Activated B cell treated with CpG ODN at 0.5 μM for 24 hours (primary cell): Measurements from ENCODE around the gene BNIP3. TPM values are rescaled to one million over a fixed set of nuclear protein-coding genes. Genes with fewer than 3 reads are reported as not detected.

Source experiments
- ATAC-seq: fragments of 200-7000 bp; cut with Tn5 transposase; one replicate; pipeline ENCODE4 v1.10.0; 2021; ENCODE audit warnings: low read depth, mild to moderate bottlenecking, moderate library complexity
- CTCF ChIA-PET: fragments of 350-600 bp; sonication (Branson Sonifier 250); formaldehyde crosslinking; loops from one replicate; lab custom pipeline; 2021; ENCODE audit warnings: antibody characterized with exemption; lab: Charles Lee
- POLR2A ChIA-PET: fragments of 350-600 bp; sonication (Branson Sonifier 250); formaldehyde crosslinking; loops from one replicate; lab custom pipeline; 2021; ENCODE audit warnings: antibody characterized with exemption; lab: Charles Lee
- DNase-seq: peaks from one replicate; pipeline ENCODE4 v3.0.0; 2022
- H3K27ac Mint-ChIP-seq: one replicate; pipeline ENCODE4 v1.8.0; 2020; ENCODE audit warnings: mixed read lengths
- H3K27me3 Mint-ChIP-seq: one replicate; pipeline ENCODE4 v1.8.0; 2021; ENCODE audit warnings: mixed read lengths
- H3K36me3 Mint-ChIP-seq: one replicate; pipeline ENCODE4 v1.8.0; 2021; ENCODE audit warnings: low read depth, mixed read lengths
- H3K4me1 Mint-ChIP-seq: one replicate; pipeline ENCODE4 v1.8.0; 2021; ENCODE audit warnings: mixed read lengths
- H3K4me3 Mint-ChIP-seq: one replicate; pipeline ENCODE4 v1.8.0; 2020; ENCODE audit warnings: mild to moderate bottlenecking, mixed read lengths
- H3K9me3 Mint-ChIP-seq: one replicate; pipeline ENCODE4 v1.8.0; 2020; ENCODE audit warnings: mixed read lengths
- intact Hi-C: fragments of 100-400 bp; cut with micrococcal nuclease; formaldehyde crosslinking; loops from one replicate; pipeline ENCODE4 v1.15.1; 2024
- total RNA-seq: library from RNA; stranded (reverse); gene quantifications from 2 replicates; pipeline ENCODE4 v1.2.3, GENCODE V29; 2022
- TF ChIP-seq, protein P1 (sequence below): fragments of 200-600 bp; IDR thresholded peaks from one replicate; pipeline ENCODE4 v1.8.0; 2022; ENCODE audit warnings: antibody characterized with exemption, mild to moderate bottlenecking

The BNIP3 gene
- total RNA-seq, 1 donor from 2014 or later, result 10.6 TPM

DNA sequence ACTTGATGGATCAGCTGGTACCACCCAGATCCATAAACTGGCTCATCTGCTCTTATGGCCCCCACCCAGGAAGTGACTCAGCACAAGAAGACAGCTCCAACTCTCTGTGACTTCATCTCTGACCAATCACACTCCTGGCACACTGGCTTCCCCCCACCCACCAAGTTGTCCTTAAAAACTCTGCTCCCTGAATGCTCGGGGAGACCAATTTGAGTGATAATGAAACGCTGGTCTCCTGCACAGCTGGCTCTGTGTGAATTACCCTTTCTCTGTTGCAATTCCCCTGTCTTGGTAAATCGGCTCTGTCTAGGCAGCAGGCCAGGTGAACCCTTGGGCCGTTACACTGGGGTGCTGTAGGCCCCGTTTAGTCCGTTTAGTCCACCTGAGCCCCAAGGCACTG is 23.4 kb upstream of the BNIP3 start:
- ATAC-seq, result no peak
- Mint-ChIP-seq H3K9me3 (no peaks in the 10 kb centered on the region), H3K4me3 (no peak overlapping the region), H3K4me1 (no peaks in the 10 kb centered on the region), H3K36me3 (no peaks in the 10 kb centered on the region), H3K27me3 (peaks cover 13% of the 10 kb centered on the region), H3K27ac (no peak overlapping the region)
- TF ChIP-seq, protein P1, sequence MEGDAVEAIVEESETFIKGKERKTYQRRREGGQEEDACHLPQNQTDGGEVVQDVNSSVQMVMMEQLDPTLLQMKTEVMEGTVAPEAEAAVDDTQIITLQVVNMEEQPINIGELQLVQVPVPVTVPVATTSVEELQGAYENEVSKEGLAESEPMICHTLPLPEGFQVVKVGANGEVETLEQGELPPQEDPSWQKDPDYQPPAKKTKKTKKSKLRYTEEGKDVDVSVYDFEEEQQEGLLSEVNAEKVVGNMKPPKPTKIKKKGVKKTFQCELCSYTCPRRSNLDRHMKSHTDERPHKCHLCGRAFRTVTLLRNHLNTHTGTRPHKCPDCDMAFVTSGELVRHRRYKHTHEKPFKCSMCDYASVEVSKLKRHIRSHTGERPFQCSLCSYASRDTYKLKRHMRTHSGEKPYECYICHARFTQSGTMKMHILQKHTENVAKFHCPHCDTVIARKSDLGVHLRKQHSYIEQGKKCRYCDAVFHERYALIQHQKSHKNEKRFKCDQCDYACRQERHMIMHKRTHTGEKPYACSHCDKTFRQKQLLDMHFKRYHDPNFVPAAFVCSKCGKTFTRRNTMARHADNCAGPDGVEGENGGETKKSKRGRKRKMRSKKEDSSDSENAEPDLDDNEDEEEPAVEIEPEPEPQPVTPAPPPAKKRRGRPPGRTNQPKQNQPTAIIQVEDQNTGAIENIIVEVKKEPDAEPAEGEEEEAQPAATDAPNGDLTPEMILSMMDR, result no peak
- POLR2A ChIA-PET, result no interaction called here
- intact Hi-C loops, result no loop called here
- CTCF ChIA-PET, result no interaction called here
- no peak for DNase-seq

DNA sequence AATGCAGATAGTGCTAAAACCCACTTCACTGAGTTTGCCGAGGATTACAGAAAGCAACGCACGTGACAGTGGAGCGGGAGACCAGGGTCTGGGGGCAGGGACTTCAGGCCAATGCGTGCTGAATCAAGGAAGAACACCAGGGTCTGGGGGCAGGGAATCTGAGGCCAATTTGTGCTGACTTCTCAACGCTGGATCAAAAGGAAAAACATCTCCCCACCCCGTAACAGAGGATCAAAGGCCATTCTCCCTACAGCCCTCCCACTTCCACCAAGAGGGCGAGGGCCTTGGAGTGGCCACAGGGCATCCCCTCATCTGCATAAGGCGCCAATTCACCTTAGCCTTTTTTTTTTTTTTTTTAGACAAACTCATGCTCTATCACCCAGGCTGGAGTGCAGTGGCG is 22.3 kb upstream of the BNIP3 start:
- ATAC-seq, result no peak
- Mint-ChIP-seq H3K4me3 (no peak overlapping the region), H3K27me3 (peaks cover 13% of the 10 kb centered on the region), H3K36me3 (no peaks in the 10 kb centered on the region), H3K4me1 (no peaks in the 10 kb centered on the region), H3K27ac (no peak overlapping the region), H3K9me3 (no peaks in the 10 kb centered on the region)
- no peak for DNase-seq
- POLR2A ChIA-PET, result no interaction called here
- CTCF ChIA-PET, result no interaction called here
- TF ChIP-seq, protein P1, result no peak
- intact Hi-C loops, result no loop called here

DNA sequence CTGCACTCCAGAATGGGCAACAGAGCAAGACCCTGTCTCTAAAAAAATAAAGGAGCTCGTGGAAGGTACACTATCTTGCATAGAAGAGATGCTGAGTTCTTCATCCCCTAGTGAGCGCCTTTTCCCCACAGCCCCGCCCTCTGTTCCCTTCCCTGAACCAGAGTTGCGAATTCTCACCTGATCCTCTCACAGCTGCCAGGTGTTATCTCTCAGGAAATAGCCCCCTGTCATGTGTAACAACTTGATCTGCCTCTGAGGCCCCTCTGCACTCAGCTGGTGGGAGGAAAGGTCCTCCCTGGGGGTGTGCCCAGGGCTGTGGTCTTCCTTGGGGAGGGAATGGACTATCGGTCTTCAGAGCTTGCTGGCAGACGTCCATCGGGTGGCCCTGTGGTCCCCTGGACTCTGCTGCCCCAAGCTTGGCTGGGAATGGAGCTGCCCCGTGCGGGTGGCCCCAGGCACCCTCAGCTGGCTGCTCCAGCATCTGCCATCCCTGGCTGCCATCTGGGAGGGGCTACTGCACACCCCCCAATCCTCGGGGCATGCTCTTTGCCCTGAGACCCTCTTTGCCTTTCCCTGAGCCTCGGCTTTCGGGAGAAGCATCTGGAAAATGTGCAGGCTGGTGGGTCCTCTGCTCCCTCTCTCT is 21.7 kb upstream of the BNIP3 start:
- POLR2A ChIA-PET, result no interaction called here
- Mint-ChIP-seq H3K27ac (no peak overlapping the region), H3K27me3 (peaks cover 13% of the 10 kb centered on the region), H3K36me3 (no peaks in the 10 kb centered on the region), H3K4me1 (no peaks in the 10 kb centered on the region), H3K4me3 (no peak overlapping the region), H3K9me3 (no peaks in the 10 kb centered on the region)
- TF ChIP-seq, protein P1, result no peak
- DNase-seq, result no peak
- CTCF ChIA-PET, result no interaction called here
- intact Hi-C loops, result no loop called here
- ATAC-seq, result no peak

DNA sequence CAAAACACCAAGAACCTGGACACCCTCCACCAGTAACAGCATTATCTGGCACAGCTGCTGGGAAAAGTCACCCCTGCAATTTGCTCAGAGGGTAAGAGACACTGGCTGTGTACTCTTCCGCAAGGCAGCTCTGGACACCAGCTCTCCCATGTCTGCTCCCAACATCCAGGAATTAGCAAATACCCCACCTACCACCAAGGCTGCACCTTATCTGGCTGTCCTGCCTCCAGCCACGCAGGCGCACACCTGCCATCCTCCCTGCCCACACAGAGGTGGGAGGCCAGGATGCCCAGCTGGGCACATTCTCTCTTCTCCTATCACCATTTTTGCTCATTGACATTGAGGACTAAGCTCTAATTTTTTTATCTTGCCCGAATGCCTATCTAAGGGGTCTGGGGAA is 20.3 kb upstream of the BNIP3 start:
- H3K4me1 Mint-ChIP-seq, result no peaks in the 10 kb centered on the region
- ATAC-seq (no peak), DNase-seq (no peak)
- TF ChIP-seq, protein P1, result no peak
- H3K4me3 Mint-ChIP-seq, result no peak overlapping the region
- POLR2A ChIA-PET, result no interaction called here
- CTCF ChIA-PET, result no interaction called here
- peaks cover 9% of the 10 kb centered on the region for H3K27me3 Mint-ChIP-seq
- H3K27ac Mint-ChIP-seq, result no peak overlapping the region
- intact Hi-C loops, result no loop called here
- H3K36me3 Mint-ChIP-seq, result no peaks in the 10 kb centered on the region
- no peaks in the 10 kb centered on the region for H3K9me3 Mint-ChIP-seq

DNA sequence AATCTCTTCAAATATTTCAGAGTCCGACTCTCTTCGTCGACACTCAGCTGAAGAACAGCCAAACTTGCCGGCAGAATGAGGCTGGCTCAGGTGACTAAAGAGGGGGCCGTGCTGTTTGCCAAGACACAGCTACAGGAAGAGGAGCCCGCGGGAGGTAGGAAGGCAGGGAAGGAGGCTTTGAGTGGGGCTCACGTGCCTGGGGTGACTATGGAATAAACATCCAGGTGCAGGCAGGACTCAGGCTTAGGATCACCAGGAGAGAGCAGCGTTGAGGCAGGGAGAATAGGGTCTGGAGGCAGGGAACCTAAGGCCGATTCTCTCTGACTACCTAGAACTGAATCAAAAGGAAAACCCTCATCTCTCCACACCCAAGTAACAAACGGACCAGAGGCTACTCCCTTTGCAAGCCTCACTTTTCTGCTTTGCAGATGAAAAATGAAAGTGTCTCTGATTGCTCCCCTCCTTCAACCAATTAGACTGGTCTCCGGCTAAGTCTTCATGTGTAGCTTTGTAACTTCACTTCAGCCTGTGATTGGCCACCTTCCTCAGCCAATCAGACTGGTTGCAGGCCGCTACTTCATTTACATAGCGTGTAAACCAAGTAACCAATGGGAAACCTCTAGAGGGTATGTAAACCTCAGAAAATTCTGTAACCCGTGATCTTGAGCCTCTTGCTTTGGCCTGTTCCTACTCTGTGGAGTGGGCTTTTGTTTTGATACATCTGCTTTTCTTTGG is 19.7 kb upstream of the BNIP3 start:
- POLR2A ChIA-PET, result no interaction called here
- DNase-seq (no peak), ATAC-seq (no peak)
- CTCF ChIA-PET, result no interaction called here
- Mint-ChIP-seq H3K27ac (no peak overlapping the region), H3K36me3 (no peaks in the 10 kb centered on the region), H3K27me3 (peaks cover 9% of the 10 kb centered on the region), H3K9me3 (no peaks in the 10 kb centered on the region), H3K4me1 (no peaks in the 10 kb centered on the region), H3K4me3 (peak overlapping the region; percentile 7)
- TF ChIP-seq, protein P1, result no peak
- intact Hi-C loops, result no loop called here
